Caco-2 (cell line): ENCODE measurements around the gene MBD6. TPM values are rescaled to one million over a fixed set of nuclear protein-coding genes. Genes with fewer than 3 reads are reported as not detected.
A peak's percentile ranks its signal among the peaks of the same experiment; 100 is the strongest.

Source experiments
- BruUV-seq: library from RNA; stranded (reverse); fragments of 400-500 nt; replicated peaks from 2 replicates; lab custom pipeline; 2021; lab: Mats Ljungman, UMichigan
- CTCF ChIA-PET: fragments of 300-600 bp; sonication (Branson Sonifier 250); formaldehyde crosslinking; loops from one replicate; lab custom pipeline; 2022; ENCODE audit warnings: antibody characterized with exemption; lab: Charles Lee
- POLR2A ChIA-PET: fragments of 300-600 bp; sonication (Branson Sonifier 250); formaldehyde crosslinking; loops from one replicate; lab custom pipeline; 2022; ENCODE audit warnings: antibody characterized with exemption; lab: Charles Lee
- DNase-seq, 2 experiments: peaks; one replicate each; pipeline versions ENCODE4 v3.0.0 to v3.0.0-alpha.2; 2020 to 2022
- H3K27me3 ChIP-seq: replicated peaks from 2 replicates; pipeline ENCODE4 v1.6.0; 2011; ENCODE audit warnings: low read length; ENCODE audit not compliant: control insufficient read depth, insufficient read depth
- H3K36me3 ChIP-seq: 2 replicates; pipeline ENCODE4 v1.5.1; 2011; ENCODE audit warnings: low read length; ENCODE audit not compliant: control insufficient read depth, insufficient read depth
- H3K4me1 ChIP-seq: fragments of 250-450 bp; sonication (Bioruptor Pico); 2 replicates; pipeline ENCODE4 v1.5.1; 2020; ENCODE audit warnings: mild to moderate bottlenecking
- H3K4me3 ChIP-seq: 2 replicates; pipeline ENCODE4 v1.5.1; 2011; ENCODE audit warnings: low read depth, mild to moderate bottlenecking, control low read depth, low read length
- H3K9me3 ChIP-seq: fragments of 250-450 bp; sonication (Bioruptor Pico); 2 replicates; pipeline ENCODE4 v1.5.1; 2020; ENCODE audit warnings: mild to moderate bottlenecking, moderate library complexity
- H3K27ac Mint-ChIP-seq: one replicate; pipeline ENCODE4 v1.8.0; 2022; ENCODE audit warnings: mixed read lengths; ENCODE audit not compliant: unreplicated experiment
- H3K27me3 Mint-ChIP-seq: one replicate; pipeline ENCODE4 v1.8.0; 2022; ENCODE audit warnings: mixed read lengths; ENCODE audit not compliant: insufficient read depth, unreplicated experiment
- H3K36me3 Mint-ChIP-seq: one replicate; pipeline ENCODE4 v1.8.0; 2022; ENCODE audit warnings: mild to moderate bottlenecking, mixed read lengths; ENCODE audit not compliant: insufficient read depth, unreplicated experiment
- H3K4me1 Mint-ChIP-seq: one replicate; pipeline ENCODE4 v1.8.0; 2022; ENCODE audit warnings: low read depth, mixed read lengths; ENCODE audit not compliant: unreplicated experiment
- H3K4me3 Mint-ChIP-seq: one replicate; pipeline ENCODE4 v1.8.0; 2022; ENCODE audit warnings: mild to moderate bottlenecking, moderate library complexity, mixed read lengths; ENCODE audit not compliant: unreplicated experiment
- H3K9me3 Mint-ChIP-seq: one replicate; pipeline ENCODE4 v1.8.0; 2022; ENCODE audit warnings: mixed read lengths; ENCODE audit not compliant: unreplicated experiment
- intact Hi-C: fragments of 100-400 bp; cut with micrococcal nuclease; formaldehyde crosslinking; loops from one replicate; pipeline ENCODE4 v1.10.0; 2022; ENCODE audit not compliant: unreplicated experiment
- total RNA-seq: library from RNA; stranded (reverse); gene quantifications from 2 replicates; pipeline ENCODE4 v1.2.3, GENCODE V29; 2022
- TF ChIP-seq, protein P1 (sequence below), 2 experiments: fragments of 200-600 bp in 1 of 2; IDR thresholded peaks; 1 replicate in 1 of 2; 2 replicates in 1 of 2; pipeline versions ENCODE4 v1.5.1 to v1.8.0; 2011 to 2022; ENCODE audit warnings: antibody characterized with exemption in 1 of 2, control low read depth in 1 of 2, inconsistent platforms in 1 of 2, low read depth in 1 of 2, low read length in 1 of 2, mild to moderate bottlenecking in 1 of 2, moderate library complexity in 1 of 2; ENCODE audit not compliant: insufficient read depth in 1 of 2, severe bottlenecking in 1 of 2, unreplicated experiment in 1 of 2

Gene MBD6
- total RNA-seq, 1 experiment from 2014 or later = 82.2 TPM

DNA sequence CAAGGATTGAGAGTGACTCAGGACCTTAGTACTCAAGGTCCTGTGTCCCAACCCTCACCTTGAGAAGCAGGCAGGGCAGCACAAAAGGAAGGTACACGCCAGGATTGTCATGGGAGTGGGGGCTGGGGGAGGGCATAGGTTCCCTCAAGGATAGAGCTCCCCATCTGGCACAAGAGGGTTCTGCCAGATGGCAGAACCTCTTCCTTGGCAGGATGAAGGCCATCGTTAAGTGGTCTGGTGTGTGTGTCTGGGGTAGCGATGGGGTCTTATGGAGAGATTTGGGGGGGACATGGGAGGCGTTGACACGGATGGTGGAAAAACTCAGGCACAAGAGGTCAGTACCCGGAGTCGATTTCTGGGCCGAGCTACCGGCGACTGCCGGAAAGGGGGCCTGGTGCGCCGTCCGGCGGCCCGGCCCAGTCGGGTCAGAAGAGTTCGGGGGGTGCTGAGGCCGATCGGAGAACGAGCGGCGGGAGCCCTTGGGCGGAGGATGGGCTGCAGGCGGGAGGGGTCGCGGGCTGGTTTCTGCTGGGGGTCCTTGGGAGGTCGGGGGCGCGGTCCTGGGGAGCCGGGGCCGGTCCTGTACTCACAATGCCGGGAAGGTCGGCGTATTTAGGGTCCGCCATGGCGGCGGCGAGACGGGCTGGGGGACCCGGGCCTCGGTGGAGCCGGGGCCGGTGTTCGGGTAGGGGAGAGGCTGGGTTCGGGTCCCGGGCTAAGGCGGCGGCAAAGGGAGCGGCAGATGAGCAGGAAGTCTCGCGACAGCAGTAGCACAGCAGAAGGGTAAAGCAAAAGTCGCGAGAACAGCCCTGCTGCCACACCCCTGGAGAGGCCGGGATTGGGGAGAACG lies 24.0 kb downstream of the MBD6 start, which contains the start of gene DCTN2:
DCTN2 (minus strand) TSS at position 755 of the 850 bp plus-strand sequence; CDS start at position 626, 129 bp downstream.
- Histone ChIP-seq H3K4me3 (peak within 1 kb of the TSS; percentile 77), H3K9me3 (no peaks in the 10 kb centered on the region), H3K36me3 (0 out of 2 replicates have a peak, but pooled peaks cover 1% of the 10 kb centered on the region), H3K27me3 (peaks cover 3% of the 10 kb centered on the region), H3K4me1 (peaks cover 9% of the 10 kb centered on the region; the same call in 1 of the 2 replicates)
- peaks cover 15% of the 10 kb centered on the region for H3K36me3 Mint-ChIP-seq
- H3K4me3 Mint-ChIP-seq = peak within 1 kb of the TSS; percentile 97
- H3K9me3 Mint-ChIP-seq = no peaks in the 10 kb centered on the region
- ChIA-PET CTCF (interaction anchor here (0.5 to 1.0 kb wide), 6 partner anchors 24 to 358 kb away, joined by 3 to 4 read pairs (median 3); partner anchors contain the start of gene OS9), POLR2A (interaction anchor here (0.6 to 1.8 kb wide), 4 partner anchors 14 to 217 kb away, joined by 3 to 8 read pairs (median 6); partner anchors contain the start of gene DDIT3)
- H3K27me3 Mint-ChIP-seq = peaks cover 22% of the 10 kb centered on the region
- intact Hi-C loops = loop anchor here (2.0 kb wide), 1 partner anchor 24 kb away; the partner anchor contains the start of gene MBD6
- H3K27ac Mint-ChIP-seq = peak within 1 kb of the TSS; percentile 96
- no TSS peak for BruUV-seq
- TF ChIP-seq, protein P1, sequence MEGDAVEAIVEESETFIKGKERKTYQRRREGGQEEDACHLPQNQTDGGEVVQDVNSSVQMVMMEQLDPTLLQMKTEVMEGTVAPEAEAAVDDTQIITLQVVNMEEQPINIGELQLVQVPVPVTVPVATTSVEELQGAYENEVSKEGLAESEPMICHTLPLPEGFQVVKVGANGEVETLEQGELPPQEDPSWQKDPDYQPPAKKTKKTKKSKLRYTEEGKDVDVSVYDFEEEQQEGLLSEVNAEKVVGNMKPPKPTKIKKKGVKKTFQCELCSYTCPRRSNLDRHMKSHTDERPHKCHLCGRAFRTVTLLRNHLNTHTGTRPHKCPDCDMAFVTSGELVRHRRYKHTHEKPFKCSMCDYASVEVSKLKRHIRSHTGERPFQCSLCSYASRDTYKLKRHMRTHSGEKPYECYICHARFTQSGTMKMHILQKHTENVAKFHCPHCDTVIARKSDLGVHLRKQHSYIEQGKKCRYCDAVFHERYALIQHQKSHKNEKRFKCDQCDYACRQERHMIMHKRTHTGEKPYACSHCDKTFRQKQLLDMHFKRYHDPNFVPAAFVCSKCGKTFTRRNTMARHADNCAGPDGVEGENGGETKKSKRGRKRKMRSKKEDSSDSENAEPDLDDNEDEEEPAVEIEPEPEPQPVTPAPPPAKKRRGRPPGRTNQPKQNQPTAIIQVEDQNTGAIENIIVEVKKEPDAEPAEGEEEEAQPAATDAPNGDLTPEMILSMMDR (IDR thresholded peaks at IDR 0.05; ENCODE audit: insufficient read depth in 1 of 2, low read depth in 1 of 2, low read length in 1 of 2, severe bottlenecking in 1 of 2, unreplicated experiment in 1 of 2) = peak in 1 of 2 experiments; percentile 7
- DNase-seq = peak; percentile 96 to 97
- peaks cover 10% of the 10 kb centered on the region for H3K4me1 Mint-ChIP-seq

DNA sequence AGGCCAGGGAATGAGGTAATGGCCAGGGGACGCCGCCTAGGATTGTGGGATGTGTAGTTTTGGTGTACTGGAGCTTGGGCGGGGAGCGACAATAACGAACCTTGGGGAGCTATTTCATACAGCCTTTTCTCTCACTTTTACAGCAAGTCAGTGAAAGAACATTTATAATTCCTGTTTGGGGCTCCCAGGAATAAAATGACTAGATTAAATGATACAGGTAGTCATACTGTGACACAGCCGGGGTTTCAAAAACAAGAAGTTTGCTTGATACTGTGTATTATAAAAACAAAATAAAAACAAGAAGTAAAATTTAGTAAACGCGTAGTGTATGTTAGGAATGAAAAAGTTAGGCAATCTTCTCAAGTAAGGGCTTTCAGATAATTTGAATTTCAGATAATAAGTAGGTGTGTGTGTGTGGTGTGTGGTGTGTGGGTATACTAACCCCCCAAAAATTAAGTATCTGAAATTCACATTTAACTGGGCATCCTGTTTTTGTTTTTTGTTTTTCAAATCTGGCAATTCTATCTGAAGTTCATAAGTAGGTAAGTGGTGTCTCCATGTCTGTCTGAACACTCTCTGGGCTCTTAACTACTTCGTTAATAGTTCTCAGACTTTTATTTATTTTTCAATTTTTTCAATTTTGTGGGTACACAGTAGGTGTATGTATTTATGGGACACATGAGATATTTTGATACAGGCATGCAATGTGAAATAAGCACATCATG lies 24.8 kb downstream of the MBD6 start:
- intact Hi-C loops = loop anchor here (2.0 kb wide), 1 partner anchor 25 kb away; the partner anchor contains the start of gene MBD6
- TF ChIP-seq, protein P1 (IDR thresholded peaks at IDR 0.05; ENCODE audit: insufficient read depth in 1 of 2, low read depth in 1 of 2, low read length in 1 of 2, severe bottlenecking in 1 of 2, unreplicated experiment in 1 of 2) = no peak
- Mint-ChIP-seq H3K9me3 (no peaks in the 10 kb centered on the region), H3K27ac (no peak overlapping the region), H3K4me1 (peaks cover 10% of the 10 kb centered on the region), H3K36me3 (peaks cover 15% of the 10 kb centered on the region), H3K4me3 (peak overlapping the region; percentile 97), H3K27me3 (peaks cover 22% of the 10 kb centered on the region)
- ChIA-PET POLR2A (interaction anchor here (0.6 to 1.8 kb wide), 3 partner anchors 15 to 27 kb away, joined by 3 to 7 read pairs (median 6); partner anchors contain the start of gene DDIT3), CTCF (interaction anchor here (0.6 to 0.9 kb wide), 2 partner anchors 56 to 146 kb away, joined by 3 read pairs; partner anchors contain the start of gene OS9)
- Histone ChIP-seq H3K4me3 (no peak overlapping the region; the same call in 1 of the 2 replicates), H3K4me1 (peaks cover 9% of the 10 kb centered on the region; the same call in 1 of the 2 replicates), H3K27me3 (peaks cover 3% of the 10 kb centered on the region), H3K9me3 (no peaks in the 10 kb centered on the region), H3K36me3 (0 out of 2 replicates have a peak, but pooled peaks cover 1% of the 10 kb centered on the region)
- no peak for DNase-seq
- no TSS peak for BruUV-seq

- Mint-ChIP-seq H3K4me3 (no peak overlapping the region), H3K36me3 (peaks cover 15% of the 10 kb centered on the region), H3K27ac (no peak overlapping the region), H3K4me1 (peaks cover 10% of the 10 kb centered on the region), H3K9me3 (no peaks in the 10 kb centered on the region), H3K27me3 (peaks cover 22% of the 10 kb centered on the region)
- Histone ChIP-seq H3K9me3 (no peaks in the 10 kb centered on the region), H3K27me3 (peaks cover 3% of the 10 kb centered on the region), H3K4me1 (peaks cover 9% of the 10 kb centered on the region; the same call in 1 of the 2 replicates), H3K4me3 (no peak overlapping the region), H3K36me3 (0 out of 2 replicates have a peak, but pooled peaks cover 1% of the 10 kb centered on the region)
- BruUV-seq = no TSS peak
- intact Hi-C loops = no loop called here
- CTCF ChIA-PET = no interaction called here
- TF ChIP-seq, protein P1 (IDR thresholded peaks at IDR 0.05; ENCODE audit: insufficient read depth in 1 of 2, low read depth in 1 of 2, low read length in 1 of 2, severe bottlenecking in 1 of 2, unreplicated experiment in 1 of 2) = no peak
- DNase-seq = no peak
- POLR2A ChIA-PET = no interaction called here
Measured at GRCh38 chr12:57548013-57548315, 25.3 kb downstream of the MBD6 start.
